Astrocyte (in vitro differentiated cells and primary cell): ENCODE data around the gene SPN. TPM values are rescaled to one million over a fixed set of nuclear protein-coding genes. Genes with fewer than 3 reads are reported as not detected.

ENCODE experiments used
- DNase-seq: peaks from one replicate; pipeline ENCODE4 v3.0.0-alpha.2; 2010; ENCODE audit warnings: low read depth
- FAIRE-seq: peaks from 2 replicates; lab custom pipeline; 2011; peaks lifted over from hg19 to GRCh38; lab: Jason Lieb, UNC
- H2AFZ ChIP-seq: 2 replicates; pipeline ENCODE4 v1.6.0; 2012; ENCODE audit warnings: low read depth, low read length, inconsistent platforms
- H3K27ac ChIP-seq: 2 replicates; pipeline ENCODE4 v1.5.1; 2011; ENCODE audit warnings: low read depth, low read length, inconsistent platforms
- H3K27me3 ChIP-seq: 2 replicates; pipeline ENCODE4 v1.6.0; 2011; ENCODE audit warnings: low read length, inconsistent platforms; ENCODE audit not compliant: insufficient read depth
- H3K36me3 ChIP-seq: 2 replicates; pipeline ENCODE4 v1.5.1; 2011; ENCODE audit warnings: low read length, inconsistent platforms; ENCODE audit not compliant: insufficient read depth
- H3K4me1 ChIP-seq: 2 replicates; pipeline ENCODE4 v1.5.1; 2011; ENCODE audit warnings: low read length, inconsistent platforms; ENCODE audit not compliant: insufficient read depth
- H3K4me2 ChIP-seq: 2 replicates; pipeline ENCODE4 v1.6.0; 2012; ENCODE audit warnings: low read length, inconsistent platforms
- H3K4me3 ChIP-seq: 2 replicates; pipeline ENCODE4 v1.5.1; 2011; ENCODE audit warnings: low read depth, mild to moderate bottlenecking, low read length, inconsistent platforms; ENCODE audit not compliant: insufficient read depth
- H3K79me2 ChIP-seq: 2 replicates; pipeline ENCODE4 v1.6.0; 2012; ENCODE audit warnings: mild to moderate bottlenecking, low read length, inconsistent platforms; ENCODE audit not compliant: insufficient read depth
- H3K9ac ChIP-seq: 2 replicates; pipeline ENCODE4 v1.6.0; 2012; ENCODE audit warnings: mild to moderate bottlenecking, low read length, inconsistent platforms
- H3K9me3 ChIP-seq: 2 replicates; pipeline ENCODE4 v1.5.1; 2012; ENCODE audit warnings: low read depth, mild to moderate bottlenecking, low read length, inconsistent platforms; ENCODE audit not compliant: insufficient read depth
- H4K20me1 ChIP-seq: 2 replicates; pipeline ENCODE4 v1.6.0; 2012; ENCODE audit warnings: low read length, inconsistent platforms; ENCODE audit not compliant: insufficient read depth
- H3K27ac Mint-ChIP-seq: one replicate; pipeline ENCODE4 v1.8.0; 2021; ENCODE audit warnings: mild to moderate bottlenecking, mixed read lengths; ENCODE audit not compliant: unreplicated experiment
- H3K27me3 Mint-ChIP-seq: one replicate; pipeline ENCODE4 v1.8.0; 2021; ENCODE audit warnings: low read depth, mixed read lengths; ENCODE audit not compliant: unreplicated experiment
- H3K36me3 Mint-ChIP-seq: one replicate; pipeline ENCODE4 v1.8.0; 2021; ENCODE audit warnings: low read depth, mixed read lengths; ENCODE audit not compliant: unreplicated experiment
- H3K4me1 Mint-ChIP-seq: one replicate; pipeline ENCODE4 v1.8.0; 2021; ENCODE audit warnings: low read depth, mixed read lengths; ENCODE audit not compliant: unreplicated experiment
- H3K4me3 Mint-ChIP-seq: one replicate; pipeline ENCODE4 v1.8.0; 2021; ENCODE audit warnings: mild to moderate bottlenecking, moderate library complexity, mixed read lengths; ENCODE audit not compliant: unreplicated experiment
- H3K9me3 Mint-ChIP-seq: one replicate; pipeline ENCODE4 v1.8.0; 2021; ENCODE audit warnings: mild to moderate bottlenecking, mixed read lengths; ENCODE audit not compliant: unreplicated experiment
- CTCF ChIP-seq: IDR thresholded peaks from 2 replicates; pipeline ENCODE4 v1.5.1; 2011; ENCODE audit warnings: low read depth, mild to moderate bottlenecking, inconsistent platforms, low read length, moderate library complexity; ENCODE audit not compliant: insufficient read depth
- EZH2 ChIP-seq: IDR thresholded peaks from 2 replicates; pipeline ENCODE4 v1.6.1; 2012; ENCODE audit warnings: mild to moderate bottlenecking, low read length, inconsistent platforms; ENCODE audit not compliant: insufficient read depth
- total RNA-seq: library from RNA; stranded (reverse); gene quantifications from 2 replicates; pipeline ENCODE4 v1.2.1, GENCODE V29; 2021

Gene SPN
- total RNA-seq, 1 donor from 2014 or later = 0.07 TPM

GRCh38 chr16:29697391-29697790 is 34.3 kb downstream of the SPN start:
- Histone ChIP-seq H3K4me3 (no peak overlapping the region), H2AFZ (no peak overlapping the region), H3K79me2 (no peaks in the 10 kb centered on the region), H3K27me3 (no peaks in the 10 kb centered on the region), H3K27ac (no peak overlapping the region), H3K4me1 (no peaks in the 10 kb centered on the region), H4K20me1 (no peaks in the 10 kb centered on the region), H3K4me2 (no peak overlapping the region), H3K36me3 (no peaks in the 10 kb centered on the region), H3K9me3 (no peaks in the 10 kb centered on the region), H3K9ac (no peak overlapping the region)
- no peak for DNase-seq
- TF ChIP-seq EZH2 (no peak), CTCF (no peak)
- Mint-ChIP-seq H3K4me1 (peaks cover 2% of the 10 kb centered on the region), H3K9me3 (no peaks in the 10 kb centered on the region), H3K27ac (no peak overlapping the region), H3K27me3 (no peaks in the 10 kb centered on the region), H3K4me3 (no peak overlapping the region), H3K36me3 (peaks cover 11% of the 10 kb centered on the region)
- FAIRE-seq = no peak

GRCh38 chr16:29698042-29698441 is 35.0 kb downstream of the SPN start:
- no peaks in the 10 kb centered on the region for H3K4me1 ChIP-seq
- Mint-ChIP-seq H3K4me3 (no peak overlapping the region), H3K4me1 (peaks cover 2% of the 10 kb centered on the region), H3K36me3 (peaks cover 11% of the 10 kb centered on the region), H3K27ac (no peak overlapping the region), H3K27me3 (no peaks in the 10 kb centered on the region), H3K9me3 (no peaks in the 10 kb centered on the region)
- no peaks in the 10 kb centered on the region for H4K20me1 ChIP-seq
- H3K4me3 ChIP-seq = no peak overlapping the region
- no peaks in the 10 kb centered on the region for H3K27me3 ChIP-seq
- no peak for TF ChIP-seq CTCF
- no peak for TF ChIP-seq EZH2
- no peak overlapping the region for H2AFZ ChIP-seq
- no peak overlapping the region for H3K9ac ChIP-seq
- H3K27ac ChIP-seq = no peak overlapping the region
- no peaks in the 10 kb centered on the region for H3K36me3 ChIP-seq
- FAIRE-seq (no peak), DNase-seq (no peak)
- H3K79me2 ChIP-seq = no peaks in the 10 kb centered on the region
- no peaks in the 10 kb centered on the region for H3K9me3 ChIP-seq
- no peak overlapping the region for H3K4me2 ChIP-seq

GRCh38 chr16:29698484-29699323 is 35.7 kb downstream of the SPN start:
- DNase-seq (no peak), FAIRE-seq (no peak)
- no peaks in the 10 kb centered on the region for H3K9me3 Mint-ChIP-seq
- Histone ChIP-seq H3K79me2 (no peaks in the 10 kb centered on the region), H3K4me1 (no peaks in the 10 kb centered on the region), H3K4me2 (no peak overlapping the region), H3K27me3 (no peaks in the 10 kb centered on the region), H3K36me3 (no peaks in the 10 kb centered on the region), H3K27ac (no peak overlapping the region), H4K20me1 (no peaks in the 10 kb centered on the region), H2AFZ (no peak overlapping the region), H3K9ac (no peak overlapping the region), H3K9me3 (no peaks in the 10 kb centered on the region), H3K4me3 (no peak overlapping the region)
- H3K4me3 Mint-ChIP-seq = no peak overlapping the region
- TF ChIP-seq EZH2 (no peak), CTCF (no peak)
- H3K27ac Mint-ChIP-seq = peak overlapping the region; percentile 6
- H3K4me1 Mint-ChIP-seq = peaks cover 2% of the 10 kb centered on the region
- peaks cover 11% of the 10 kb centered on the region for H3K36me3 Mint-ChIP-seq
- no peaks in the 10 kb centered on the region for H3K27me3 Mint-ChIP-seq
